SK-N-SH (cell line): ENCODE results near the gene IL10RB. TPM values are rescaled to one million over a fixed set of nuclear protein-coding genes. Genes with fewer than 3 reads are reported as not detected.

Experiments used
- CTCF ChIA-PET: fragments of 300-600, 350-600 bp; formaldehyde crosslinking; extraction: SDS; loops from one replicate; lab custom pipeline; 2021; lab: Yijun Ruan, JAX
- POLR2A ChIA-PET: fragments of 350-600 bp; sonication (Branson Sonifier 250); formaldehyde crosslinking; extraction: SDS; loops from one replicate; lab custom pipeline; 2020; ENCODE audit warnings: antibody characterized with exemption, inconsistent platforms; lab: Yijun Ruan, JAX
- DNase-seq: peaks from one replicate; pipeline ENCODE4 v3.0.0; 2012
- H2AFZ ChIP-seq: fragments of 200-600 bp; sonication (generic); 2 replicates; pipeline ENCODE4 v1.8.1; 2016; ENCODE audit warnings: antibody characterized with exemption, mild to moderate bottlenecking, low read depth
- H3F3A ChIP-seq: fragments of 200-600 bp; sonication (generic); replicated peaks from 2 replicates; pipeline ENCODE3; 2016; ENCODE audit warnings: antibody characterized with exemption, mild to moderate bottlenecking; ENCODE audit not compliant: insufficient read depth
- H3K27ac ChIP-seq, 2 experiments: fragments of 200-500 bp in 1 of 2; fragments of 200-600 bp in 1 of 2; sonication (Bioruptor generic) in 1 of 2; sonication (generic), shearing (Covaris generic) in 1 of 2; 2 replicates each; pipeline versions ENCODE4 v1.5.1 to v1.6.1; 2014 to 2016; ENCODE audit warnings: low read depth in 2 of 2, inconsistent platforms in 1 of 2, low read length in 1 of 2, mild to moderate bottlenecking in 1 of 2, mixed read lengths in 1 of 2
- H3K27me3 ChIP-seq: fragments of 200-600 bp; sonication (generic), shearing (Covaris generic); 2 replicates; pipeline ENCODE4 v1.6.1; 2016; ENCODE audit warnings: mixed run types; ENCODE audit not compliant: insufficient read depth
- H3K36me3 ChIP-seq, 2 experiments: fragments of 200-500 bp in 1 of 2; fragments of 200-600 bp in 1 of 2; sonication (Bioruptor generic) in 1 of 2; sonication (generic) in 1 of 2; replicated peaks in 1 of 2; 2 replicates each; pipeline versions ENCODE3 to v1.5.1; 2014 to 2016; ENCODE audit warnings: low read length in 1 of 2, mild to moderate bottlenecking in 1 of 2; ENCODE audit not compliant: insufficient read depth in 2 of 2, control insufficient read depth in 1 of 2
- H3K4me1 ChIP-seq, 2 experiments: fragments of 200-500 bp in 1 of 2; fragments of 200-600 bp in 1 of 2; sonication (Bioruptor generic) in 1 of 2; sonication (generic), shearing (Covaris generic) in 1 of 2; 2 replicates each; pipeline versions ENCODE4 v1.5.1 to v1.6.1; 2014 to 2016; ENCODE audit warnings: low read depth in 1 of 2, low read length in 1 of 2, mixed run types in 1 of 2; ENCODE audit not compliant: insufficient read depth in 2 of 2, control insufficient read depth in 1 of 2
- H3K4me2 ChIP-seq: fragments of 200-600 bp; sonication (generic), shearing (Covaris generic); 2 replicates; pipeline ENCODE4 v1.6.1; 2017; ENCODE audit warnings: mixed run types
- H3K4me3 ChIP-seq, 2 experiments: fragments of 200-500 bp in 1 of 2; fragments of 200-600 bp in 1 of 2; sonication (Bioruptor generic) in 1 of 2; sonication (generic), shearing (Covaris generic) in 1 of 2; 2 replicates each; pipeline versions ENCODE4 v1.5.1 to v1.8.1; 2014 to 2016; ENCODE audit warnings: low read depth in 2 of 2, inconsistent platforms in 1 of 2, low read length in 1 of 2, mild to moderate bottlenecking in 1 of 2, mixed read lengths in 1 of 2, moderate library complexity in 1 of 2
- H3K79me2 ChIP-seq: fragments of 200-600 bp; sonication (generic); 2 replicates; pipeline ENCODE4 v1.8.1; 2017; ENCODE audit warnings: mild to moderate bottlenecking; ENCODE audit not compliant: insufficient read depth
- H3K9ac ChIP-seq: fragments of 200-600 bp; sonication (generic); 2 replicates; pipeline ENCODE4 v1.6.1; 2017; ENCODE audit warnings: mixed run types
- H3K9me2 ChIP-seq: fragments of 200-600 bp; sonication (generic); 2 replicates; pipeline ENCODE4 v1.6.1; 2017; ENCODE audit warnings: mixed run types
- H3K9me3 ChIP-seq: fragments of 200-600 bp; sonication (generic); 2 replicates; pipeline ENCODE4 v1.6.1; 2017; ENCODE audit warnings: mixed run types, mild to moderate bottlenecking, moderate library complexity
- H4K20me1 ChIP-seq: fragments of 200-600 bp; sonication (generic); 2 replicates; pipeline ENCODE4 v1.6.1; 2017; ENCODE audit warnings: mild to moderate bottlenecking, mixed run types; ENCODE audit not compliant: insufficient read depth
- CTCF ChIP-seq: fragments of 200-600 bp; sonication (generic); IDR thresholded peaks from 2 replicates; pipeline ENCODE4 v1.6.1; 2017; ENCODE audit warnings: antibody characterized with exemption, mild to moderate bottlenecking, moderate library complexity
- EP300 ChIP-seq, 2 experiments: IDR thresholded peaks; 2 replicates each; pipeline versions ENCODE4 v1.4.0 to v1.6.1; 2012; ENCODE audit warnings: borderline replicate concordance in 1 of 2, low read depth in 1 of 2, low read length in 1 of 2
- EZH2phosphoT487 ChIP-seq: fragments of 200-600 bp; sonication (generic); IDR thresholded peaks from 2 replicates; pipeline ENCODE4 v1.6.1; 2017; ENCODE audit warnings: low read depth, mixed run types, mild to moderate bottlenecking, antibody characterized with exemption, moderate library complexity, borderline replicate concordance
- FOSL2 ChIP-seq: IDR thresholded peaks from 2 replicates; pipeline ENCODE4 v1.4.0; 2012; ENCODE audit warnings: low read depth, mild to moderate bottlenecking, moderate library complexity, borderline replicate concordance
- FOXJ3 ChIP-seq: sonication (generic); formaldehyde crosslinking; IDR thresholded peaks from 2 replicates; pipeline ENCODE4 v1.5.1; 2020; ENCODE audit warnings: mild to moderate bottlenecking, missing genetic modification reagents
- GABPA ChIP-seq: IDR thresholded peaks from 2 replicates; pipeline ENCODE4 v1.4.0; 2012; ENCODE audit warnings: low read depth, mild to moderate bottlenecking
- GATA2 ChIP-seq: sonication (generic); formaldehyde crosslinking; IDR thresholded peaks from 2 replicates; pipeline ENCODE4 v1.5.0; 2020; ENCODE audit warnings: mild to moderate bottlenecking, missing genetic modification reagents
- MAX ChIP-seq: IDR thresholded peaks from 2 replicates; pipeline ENCODE4 v1.4.0; 2012; ENCODE audit warnings: low read depth
- NFIC ChIP-seq: IDR thresholded peaks from 2 replicates; pipeline ENCODE4 v1.4.0; 2012; ENCODE audit warnings: borderline replicate concordance
- NRF1 ChIP-seq: IDR thresholded peaks from 2 replicates; pipeline ENCODE4 v1.6.1; 2012; ENCODE audit warnings: low read depth, mild to moderate bottlenecking, low read length
- PBX3 ChIP-seq: IDR thresholded peaks from 2 replicates; pipeline ENCODE4; 2012
- POLR2AphosphoS5 ChIP-seq: IDR thresholded peaks from 2 replicates; pipeline ENCODE4 v1.6.1; 2012; ENCODE audit warnings: low read depth, low read length
- RAD21 ChIP-seq: IDR thresholded peaks from 2 replicates; pipeline ENCODE4 v1.6.1; 2012; ENCODE audit warnings: mild to moderate bottlenecking, low read length
- RCOR1 ChIP-seq: fragments of 150-350 bp; IDR thresholded peaks from 2 replicates; pipeline ENCODE4 v1.6.1; 2017; ENCODE audit warnings: antibody characterized with exemption, low read length
- REST ChIP-seq: IDR thresholded peaks from 2 replicates; pipeline ENCODE4 v1.6.1; 2012; ENCODE audit warnings: mild to moderate bottlenecking, low read depth, low read length, moderate library complexity
- RFX5 ChIP-seq: IDR thresholded peaks from 2 replicates; pipeline ENCODE4 v1.6.1; 2012; ENCODE audit warnings: mild to moderate bottlenecking, improper control_type of control experiment, low read length
- SMC3 ChIP-seq: IDR thresholded peaks from 2 replicates; pipeline ENCODE4 v1.6.1; 2012; ENCODE audit warnings: low read depth, low read length, improper control_type of control experiment
- TAF1 ChIP-seq: IDR thresholded peaks from 2 replicates; pipeline ENCODE4 v1.6.1; 2012; ENCODE audit warnings: low read depth, mild to moderate bottlenecking, low read length, moderate library complexity, borderline replicate concordance
- TCF12 ChIP-seq: IDR thresholded peaks from 2 replicates; pipeline ENCODE4 v1.4.0; 2012
- TEAD4 ChIP-seq: IDR thresholded peaks from 2 replicates; pipeline ENCODE4 v1.4.0; 2012; ENCODE audit warnings: mild to moderate bottlenecking, borderline replicate concordance; ENCODE audit not compliant: insufficient read depth
- USF2 ChIP-seq: fragments of 150-350 bp; IDR thresholded peaks from 2 replicates; pipeline ENCODE4 v1.6.1; 2017; ENCODE audit warnings: antibody characterized with exemption, low read length, low read depth, borderline replicate concordance
- WGBS: methylation state at CpG from one replicate; pipeline ENCODE4 v1.1.6; 2017; ENCODE audit warnings: low lambda C conversion rate; 5-methylcytosine and 5-hydroxymethylcytosine counted together
- polyA plus RNA-seq, 3 experiments: library from polyadenylated mRNA; depleted of rRNA; stranded (reverse); fragments of >200 nt; gene quantifications; 2 replicates each; pipeline ENCODE4 v1.2.3, GENCODE V29; 2012

Gene IL10RB
- polyA plus RNA-seq, 1 of the 3 experiments (the other 2 are of a cell fraction), result 20.1 TPM

GRCh38 chr21:33300701-33301631 lies 34.8 kb downstream of the IL10RB start:
- no peaks in the 10 kb centered on the region for H3F3A ChIP-seq
- no peak overlapping the region for H2AFZ ChIP-seq
- H3K4me1 ChIP-seq, result peaks cover 0 to 23% of the 10 kb centered on the region in 2 experiments; a peak in 2 of 4 replicates
- no peak overlapping the region for H3K9ac ChIP-seq
- H3K9me3 ChIP-seq, result no peaks in the 10 kb centered on the region
- ChIA-PET CTCF (interaction anchor here (1.0 to 1.2 kb wide), 3 partner anchors 8 to 104 kb away, joined by 3 to 5 read pairs (median 3); no protein-coding TSS in a partner anchor), POLR2A (no interaction called here)
- H3K27ac ChIP-seq, result peak overlapping the region in 1 of 2 experiments; percentile 62; a peak in 2 of 4 replicates
- DNase-seq, result peak; percentile 52
- no peaks in the 10 kb centered on the region for H3K27me3 ChIP-seq
- TF ChIP-seq TCF12 (no peak), MAX (no peak), REST (no peak), POLR2AphosphoS5 (no peak), RFX5 (no peak), RAD21 (no peak), GABPA (no peak), PBX3 (no peak), GATA2 (peak; percentile 70), FOXJ3 (CRISPR knock-in tag) (no peak), EP300 (IDR thresholded peaks at IDR 0.05; ENCODE audit: borderline replicate concordance in 1 of 2, low read depth in 1 of 2, low read length in 1 of 2) (peak in 1 of 2 experiments; percentile 78; a peak in 1 of 4 replicates), EZH2phosphoT487 (no peak), USF2 (no peak), SMC3 (no peak), TAF1 (no peak), NFIC (no peak), NRF1 (no peak), FOSL2 (no peak), RCOR1 (peak; percentile 47; the same call in 1 of the 2 replicates), CTCF (no peak), TEAD4 (no peak)
- peaks cover 0 to 3% of the 10 kb centered on the region in 2 experiments for H3K36me3 ChIP-seq
- no peaks in the 10 kb centered on the region for H4K20me1 ChIP-seq
- no peak overlapping the region for H3K4me3 ChIP-seq
- WGBS, result 67% methylated on average over 10 of the region's 10 CpGs
- no peaks in the 10 kb centered on the region for H3K9me2 ChIP-seq
- no peaks in the 10 kb centered on the region for H3K79me2 ChIP-seq
- no peak overlapping the region for H3K4me2 ChIP-seq
